ENCODE measurements around the gene TMCO1.
"Not testable (repeated sequence)": the region's sequence is repeated elsewhere in the genome, so short reads cannot be mapped to it uniquely, and the experiment has no call there.

The TMCO1 gene

GRCh38 chr1:165748550-165748949 is 20.1 kb downstream of the TMCO1 start:
- Histone ChIP-seq H2AFZ (ENCODE audit: low read length) (no peak overlapping the region), H3K9ac (ENCODE audit: low read depth, low read length, poor library complexity) (no peak overlapping the region), H3K9me3 (replicated peaks in 1 of 2; ENCODE audit: control insufficient read depth in 2 of 2, insufficient read depth in 1 of 2, low read depth in 1 of 2, low read length in 2 of 2) (no peaks in the 10 kb centered on the region), H3K4me2 (ENCODE audit: insufficient read depth, low read length, poor library complexity, severe bottlenecking) (no peak overlapping the region), H2AK5ac (ENCODE audit: low read depth, low read length) (no peak overlapping the region), H3K14ac (ENCODE audit: low read length) (no peak overlapping the region), H3K79me1 (ENCODE audit: low read depth, low read length) (no peaks in the 10 kb centered on the region), H3K4ac (ENCODE audit: low read length) (no peak overlapping the region), H3K18ac (ENCODE audit: low read length) (no peak overlapping the region), H2BK120ac (ENCODE audit: low read depth, low read length) (no peak overlapping the region), H2BK5ac (ENCODE audit: low read length) (no peak overlapping the region), H3K4me3 (ENCODE audit: low read length in 2 of 2) (no peak overlapping the region), H4K91ac (ENCODE audit: low read depth, low read length, poor library complexity) (no peak overlapping the region), H2BK12ac (ENCODE audit: low read length) (no peak overlapping the region), H2BK15ac (ENCODE audit: low read length) (no peak overlapping the region), H3K27me3 (ENCODE audit: control insufficient read depth in 3 of 3, insufficient read depth in 3 of 3, low read depth in 1 of 3, low read length in 3 of 3) (no peaks in the 10 kb centered on the region), H3K4me1 (ENCODE audit: control insufficient read depth in 2 of 2, insufficient read depth in 1 of 2, low read depth in 1 of 2, low read length in 2 of 2) (no peaks in the 10 kb centered on the region), H4K8ac (ENCODE audit: low read depth, low read length) (no peak overlapping the region), H3K27ac (replicated peaks; ENCODE audit: low read length) (no peak overlapping the region), H3K36me3 (replicated peaks in 1 of 2; ENCODE audit: control insufficient read depth in 2 of 2, insufficient read depth in 2 of 2, low read length in 2 of 2) (peaks cover 0 to 51% of the 10 kb centered on the region in 2 donors), H3K23ac (ENCODE audit: low read depth, low read length, poor library complexity) (no peak overlapping the region)
- WGBS, 2 donors (ENCODE audit: extremely low coverage in 2 of 2, insufficient read length in 2 of 2, insufficient replicate concordance in 1 of 2): no CpG with 5 or more reads among the region's 1 CpG
- no peak for DNase-seq (ENCODE audit: low spot score)

GRCh38 chr1:165747632-165748447 is 20.8 kb downstream of the TMCO1 start:
- no CpG with 5 or more reads among the region's 9 CpGs for WGBS, 2 donors (ENCODE audit: extremely low coverage in 2 of 2, insufficient read length in 2 of 2, insufficient replicate concordance in 1 of 2)
- H3K23ac ChIP-seq (ENCODE audit: low read depth, low read length, poor library complexity): no peak overlapping the region
- H4K91ac ChIP-seq (ENCODE audit: low read depth, low read length, poor library complexity): no peak overlapping the region

GRCh38 chr1:165744913-165745312 is 23.8 kb downstream of the TMCO1 start:
- H3K18ac ChIP-seq (ENCODE audit: low read length); H4K8ac ChIP-seq (ENCODE audit: low read depth, low read length); H3K4me3 ChIP-seq (ENCODE audit: low read length in 2 of 2); H2BK5ac ChIP-seq (ENCODE audit: low read length); H3K4me1 ChIP-seq (ENCODE audit: control insufficient read depth in 2 of 2, insufficient read depth in 1 of 2, low read depth in 1 of 2, low read length in 2 of 2); H3K4me2 ChIP-seq (ENCODE audit: insufficient read depth, low read length, poor library complexity, severe bottlenecking); DNase-seq (ENCODE audit: low spot score); H3K27ac ChIP-seq (replicated peaks; ENCODE audit: low read length); H3K4ac ChIP-seq (ENCODE audit: low read length); H2BK120ac ChIP-seq (ENCODE audit: low read depth, low read length); H3K9ac ChIP-seq (ENCODE audit: low read depth, low read length, poor library complexity); H2BK12ac ChIP-seq (ENCODE audit: low read length); H3K79me1 ChIP-seq (ENCODE audit: low read depth, low read length); H2BK15ac ChIP-seq (ENCODE audit: low read length); H4K91ac ChIP-seq (ENCODE audit: low read depth, low read length, poor library complexity); H3K27me3 ChIP-seq (ENCODE audit: control insufficient read depth in 3 of 3, insufficient read depth in 3 of 3, low read depth in 1 of 3, low read length in 3 of 3); H3K23ac ChIP-seq (ENCODE audit: low read depth, low read length, poor library complexity); H3K9me3 ChIP-seq (replicated peaks in 1 of 2; ENCODE audit: control insufficient read depth in 2 of 2, insufficient read depth in 1 of 2, low read depth in 1 of 2, low read length in 2 of 2); H2AFZ ChIP-seq (ENCODE audit: low read length); H3K14ac ChIP-seq (ENCODE audit: low read length); H2AK5ac ChIP-seq (ENCODE audit: low read depth, low read length): not testable (repeated sequence)
- H3K36me3 ChIP-seq (replicated peaks in 1 of 2; ENCODE audit: control insufficient read depth in 2 of 2, insufficient read depth in 2 of 2, low read length in 2 of 2): peaks cover 3 to 57% of the 10 kb centered on the region in 2 donors
- WGBS, 2 donors (ENCODE audit: extremely low coverage in 2 of 2, insufficient read length in 2 of 2, insufficient replicate concordance in 1 of 2): no CpG with 5 or more reads among the region's 1 CpG

More at GRCh38 chr1:165747632-165748447, 20.8 kb downstream of the TMCO1 start:
- Histone ChIP-seq H2BK15ac (ENCODE audit: low read length) (no peak overlapping the region), H3K9ac (ENCODE audit: low read depth, low read length, poor library complexity) (no peak overlapping the region), H3K14ac (ENCODE audit: low read length) (no peak overlapping the region), H3K27me3 (ENCODE audit: control insufficient read depth in 3 of 3, insufficient read depth in 3 of 3, low read depth in 1 of 3, low read length in 3 of 3) (no peaks in the 10 kb centered on the region), H3K4me1 (ENCODE audit: control insufficient read depth in 2 of 2, insufficient read depth in 1 of 2, low read depth in 1 of 2, low read length in 2 of 2) (no peaks in the 10 kb centered on the region), H2AK5ac (ENCODE audit: low read depth, low read length) (no peak overlapping the region), H3K4me3 (ENCODE audit: low read length in 2 of 2) (no peak overlapping the region), H2AFZ (ENCODE audit: low read length) (no peak overlapping the region), H4K8ac (ENCODE audit: low read depth, low read length) (no peak overlapping the region), H3K27ac (replicated peaks; ENCODE audit: low read length) (no peak overlapping the region), H3K36me3 (replicated peaks in 1 of 2; ENCODE audit: control insufficient read depth in 2 of 2, insufficient read depth in 2 of 2, low read length in 2 of 2) (peaks cover 0 to 51% of the 10 kb centered on the region in 2 donors), H3K18ac (ENCODE audit: low read length) (no peak overlapping the region), H2BK12ac (ENCODE audit: low read length) (no peak overlapping the region), H3K79me1 (ENCODE audit: low read depth, low read length) (no peaks in the 10 kb centered on the region), H3K4me2 (ENCODE audit: insufficient read depth, low read length, poor library complexity, severe bottlenecking) (no peak overlapping the region), H3K9me3 (replicated peaks in 1 of 2; ENCODE audit: control insufficient read depth in 2 of 2, insufficient read depth in 1 of 2, low read depth in 1 of 2, low read length in 2 of 2) (no peaks in the 10 kb centered on the region), H2BK120ac (ENCODE audit: low read depth, low read length) (no peak overlapping the region), H2BK5ac (ENCODE audit: low read length) (no peak overlapping the region), H3K4ac (ENCODE audit: low read length) (no peak overlapping the region)
- no peak for DNase-seq (ENCODE audit: low spot score)

- no peak for DNase-seq (ENCODE audit: low spot score)
- Histone ChIP-seq H3K18ac (ENCODE audit: low read length) (no peak overlapping the region), H2BK15ac (ENCODE audit: low read length) (no peak overlapping the region), H4K8ac (ENCODE audit: low read depth, low read length) (no peak overlapping the region), H3K4me1 (ENCODE audit: control insufficient read depth in 2 of 2, insufficient read depth in 1 of 2, low read depth in 1 of 2, low read length in 2 of 2) (no peaks in the 10 kb centered on the region), H2AK5ac (ENCODE audit: low read depth, low read length) (no peak overlapping the region), H3K4me3 (ENCODE audit: low read length in 2 of 2) (no peak overlapping the region), H2BK12ac (ENCODE audit: low read length) (no peak overlapping the region), H3K27ac (replicated peaks; ENCODE audit: low read length) (no peak overlapping the region), H2BK120ac (ENCODE audit: low read depth, low read length) (no peak overlapping the region), H3K4me2 (ENCODE audit: insufficient read depth, low read length, poor library complexity, severe bottlenecking) (no peak overlapping the region), H3K9ac (ENCODE audit: low read depth, low read length, poor library complexity) (no peak overlapping the region), H3K36me3 (replicated peaks in 1 of 2; ENCODE audit: control insufficient read depth in 2 of 2, insufficient read depth in 2 of 2, low read length in 2 of 2) (peaks cover 3 to 55% of the 10 kb centered on the region in 2 donors), H3K9me3 (replicated peaks in 1 of 2; ENCODE audit: control insufficient read depth in 2 of 2, insufficient read depth in 1 of 2, low read depth in 1 of 2, low read length in 2 of 2) (peaks cover 0 to 6% of the 10 kb centered on the region in 2 donors), H4K91ac (ENCODE audit: low read depth, low read length, poor library complexity) (no peak overlapping the region), H3K79me1 (ENCODE audit: low read depth, low read length) (no peaks in the 10 kb centered on the region), H3K14ac (ENCODE audit: low read length) (no peak overlapping the region), H2AFZ (ENCODE audit: low read length) (no peak overlapping the region), H3K27me3 (ENCODE audit: control insufficient read depth in 3 of 3, insufficient read depth in 3 of 3, low read depth in 1 of 3, low read length in 3 of 3) (no peaks in the 10 kb centered on the region), H3K23ac (ENCODE audit: low read depth, low read length, poor library complexity) (no peak overlapping the region), H3K4ac (ENCODE audit: low read length) (no peak overlapping the region), H2BK5ac (ENCODE audit: low read length) (no peak overlapping the region)
- WGBS, 2 donors (ENCODE audit: extremely low coverage in 2 of 2, insufficient read length in 2 of 2, insufficient replicate concordance in 1 of 2): no CpG with 5 or more reads among the region's 8 CpGs
Measured at GRCh38 chr1:165742194-165742593, 26.5 kb downstream of the TMCO1 start.

Data from neuronal stem cell (in vitro differentiated cells).